ENCODE results near the gene WDR83. TPM values are rescaled to one million over a fixed set of nuclear protein-coding genes. Genes with fewer than 3 reads are reported as not detected.
"Not testable (repeated sequence)": the region's sequence is repeated elsewhere in the genome, so short reads cannot be mapped to it uniquely, and the experiment has no call there.

The WDR83 gene
- total RNA-seq, 4 donors from 2014 or later, result 15.3 to 23.7 (median 19.3) TPM

DNA sequence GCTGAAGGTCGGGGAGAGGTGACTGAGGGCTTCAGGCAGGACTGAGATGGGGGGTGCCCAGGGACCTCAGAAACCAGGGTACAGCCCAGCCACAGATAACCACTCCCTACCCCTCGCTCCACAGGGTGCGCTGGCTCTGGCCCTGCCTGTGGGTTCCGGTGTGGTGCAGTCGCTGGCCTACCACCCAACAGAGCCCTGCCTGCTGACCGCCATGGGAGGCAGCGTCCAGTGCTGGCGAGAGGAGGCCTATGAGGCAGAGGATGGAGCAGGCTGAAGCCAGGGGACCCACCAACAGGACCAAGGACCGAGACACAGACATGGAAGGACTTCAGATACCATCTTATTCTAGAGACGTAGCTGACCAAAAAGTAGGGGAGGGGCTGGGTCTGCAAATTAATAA, 8.8 kb downstream of the WDR83 start:
- no peak overlapping the region for H3K4me3 ChIP-seq (ENCODE audit: low read depth, poor library complexity, severe bottlenecking)
- TF ChIP-seq CTCF (IDR thresholded peaks at IDR 0.05), result no peak
- no peak for TF ChIP-seq POLR2A (IDR thresholded peaks at IDR 0.05)
- no peak for DNase-seq (ENCODE audit: low spot score in 2 of 2)
- 93 to 94% methylated on average over 10 of the region's 10 CpGs for WGBS, 2 donors
- intact Hi-C loops (cut with DNase I; ENCODE audit: low total_unique reads), result no loop called here

- no peak for DNase-seq (ENCODE audit: low spot score in 2 of 2)
- 84 to 87% methylated on average over 15 of the region's 15 CpGs for WGBS, 2 donors
- H3K4me3 ChIP-seq (ENCODE audit: low read depth, poor library complexity, severe bottlenecking), result no peak overlapping the region
- intact Hi-C loops (cut with DNase I; ENCODE audit: low total_unique reads), result no loop called here
- TF ChIP-seq POLR2A (IDR thresholded peaks at IDR 0.05), result no peak
- TF ChIP-seq CTCF (IDR thresholded peaks at IDR 0.05), result no peak
Measured at GRCh38 chr19:12675940-12676339, 9.3 kb downstream of the WDR83 start.

GRCh38 chr19:12676384-12676792, 9.8 kb downstream of the WDR83 start:
- intact Hi-C loops (cut with DNase I; ENCODE audit: low total_unique reads), result no loop called here

GRCh38 chr19:12676928-12677327, 10.3 kb downstream of the WDR83 start:
- 90 to 91% methylated on average over 12 of the region's 12 CpGs for WGBS, 2 donors
- H3K4me3 ChIP-seq (ENCODE audit: low read depth, poor library complexity, severe bottlenecking), result no peak overlapping the region
- intact Hi-C loops (cut with DNase I; ENCODE audit: low total_unique reads), result no loop called here
- TF ChIP-seq CTCF (IDR thresholded peaks at IDR 0.05) (no peak), POLR2A (IDR thresholded peaks at IDR 0.05) (no peak)
- DNase-seq (ENCODE audit: low spot score in 2 of 2), result no peak

More at GRCh38 chr19:12676384-12676792, 9.8 kb downstream of the WDR83 start:
- 23 to 24% methylated on average over 4 of the region's 4 CpGs for WGBS, 2 donors
- TF ChIP-seq POLR2A (IDR thresholded peaks at IDR 0.05), result no peak
- peak in 1 of 3 donors; percentile 37 for TF ChIP-seq CTCF (IDR thresholded peaks at IDR 0.05)
- peak; percentile 71 to 96 for DNase-seq (ENCODE audit: low spot score in 2 of 2)
- H3K4me3 ChIP-seq (ENCODE audit: low read depth, poor library complexity, severe bottlenecking), result no peak overlapping the region

DNA sequence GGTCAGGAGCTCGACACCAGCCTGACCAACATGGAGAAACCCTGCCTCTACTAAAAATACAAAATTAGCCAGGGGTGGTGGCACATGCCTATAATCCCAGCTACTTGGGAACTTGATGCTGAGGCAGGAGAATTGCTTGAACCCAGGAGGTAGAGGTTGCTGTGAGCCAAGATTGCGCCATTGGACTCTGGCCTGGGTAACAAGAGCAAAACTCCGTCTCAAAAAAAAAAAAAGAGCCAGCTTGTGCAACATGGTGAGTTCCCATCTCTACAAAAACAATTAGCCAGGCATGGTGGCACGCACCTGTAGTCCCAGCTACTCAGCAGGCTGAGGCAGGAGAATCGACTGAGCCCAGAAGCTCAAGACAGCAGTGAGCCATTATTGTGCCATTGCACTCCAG, 11.4 kb downstream of the WDR83 start:
- DNase-seq (ENCODE audit: low spot score in 2 of 2); intact Hi-C loops (cut with DNase I; ENCODE audit: low total_unique reads); H3K4me3 ChIP-seq (ENCODE audit: low read depth, poor library complexity, severe bottlenecking): not testable (repeated sequence)
- WGBS, 2 donors, result 88 to 95% methylated on average over 5 of the region's 5 CpGs

GRCh38 chr19:12680034-12680433, 13.4 kb downstream of the WDR83 start:
- WGBS, 2 donors, result 91 to 92% methylated on average over 9 of the region's 9 CpGs
- no peak for TF ChIP-seq CTCF (IDR thresholded peaks at IDR 0.05)
- no peak for TF ChIP-seq POLR2A (IDR thresholded peaks at IDR 0.05)
- no peak for DNase-seq (ENCODE audit: low spot score in 2 of 2)
- intact Hi-C loops (cut with DNase I; ENCODE audit: low total_unique reads), result no loop called here
- H3K4me3 ChIP-seq (ENCODE audit: low read depth, poor library complexity, severe bottlenecking), result no peak overlapping the region

Measured in lower leg skin (tissue), 4 donors.